T-cell (primary cell): ENCODE measurements around the gene MIGA2. TPM values are rescaled to one million over a fixed set of nuclear protein-coding genes. Genes with fewer than 3 reads are reported as not detected.
A peak's percentile ranks its signal among the peaks of the same experiment; 100 is the strongest.
"Not testable (repeated sequence)": the region's sequence is repeated elsewhere in the genome, so short reads cannot be mapped to it uniquely, and the experiment has no call there.

ENCODE experiments used
- ATAC-seq, 4 experiments: fragments of 200-7000 bp in 3 of 4; fragments of 150-1000 bp in 1 of 4; cut with Tn5 transposase; replicated peaks in 1 of 4; 1 replicate in 3 of 4; 2 replicates in 1 of 4; pipeline ENCODE4 v1.10.0; 2021; ENCODE audit warnings: moderate library complexity in 3 of 4, mild to moderate bottlenecking in 2 of 4, moderate number of reproducible peaks in 1 of 4
- CTCF ChIA-PET, 2 donors: fragments of 300-600 bp; sonication (Branson Sonifier 250); formaldehyde crosslinking; loops; one replicate each; lab custom pipeline; 2022; ENCODE audit warnings: antibody characterized with exemption in 2 of 2; lab: Charles Lee
- POLR2A ChIA-PET, 2 donors: fragments of 300-600 bp; sonication (Branson Sonifier 250); formaldehyde crosslinking; loops; one replicate each; lab custom pipeline; 2022; ENCODE audit warnings: antibody characterized with exemption in 2 of 2; lab: Charles Lee
- DNase-seq, 35 experiments: peaks; one replicate each; pipeline versions ENCODE4 v3.0.0 to v3.0.0-alpha.2; 2013 to 2023
- H3K27ac ChIP-seq: one replicate; pipeline ENCODE4 v1.5.1; 2013; ENCODE audit warnings: low read length
- H3K27me3 ChIP-seq, 2 experiments: replicated peaks in 1 of 2; 1 replicate in 1 of 2; 2 replicates in 1 of 2; pipeline versions ENCODE4 v1.6.1 to v1.7.0; 2013; ENCODE audit warnings: low read length in 1 of 2, mixed read lengths in 1 of 2; ENCODE audit not compliant: control insufficient read depth in 2 of 2, insufficient read depth in 2 of 2; ENCODE audit errors: extremely low read depth in 1 of 2
- H3K36me3 ChIP-seq, 2 donors: 1 replicate in 1 of 2; 2 replicates in 1 of 2; pipeline versions ENCODE4 v1.6.1 to v1.7.0; 2013; ENCODE audit warnings: low read length in 1 of 2; ENCODE audit not compliant: control insufficient read depth in 2 of 2, insufficient read depth in 1 of 2; ENCODE audit errors: extremely low read depth in 1 of 2
- H3K4me1 ChIP-seq, 2 experiments: 1 replicate in 1 of 2; 2 replicates in 1 of 2; pipeline versions ENCODE4 v1.6.1 to v1.7.0; 2013; ENCODE audit warnings: low read length in 2 of 2, mixed read lengths in 1 of 2; ENCODE audit not compliant: insufficient read depth in 2 of 2, control insufficient read depth in 1 of 2; ENCODE audit errors: extremely low read depth in 1 of 2
- H3K4me3 ChIP-seq, 2 donors: 1 replicate in 1 of 2; 2 replicates in 1 of 2; pipeline versions ENCODE4 v1.5.1 to v1.7.0; 2013; ENCODE audit warnings: mild to moderate bottlenecking in 2 of 2, low read length in 1 of 2, moderate library complexity in 1 of 2; ENCODE audit not compliant: control insufficient read depth in 1 of 2; ENCODE audit errors: extremely low read depth in 1 of 2
- H3K9me3 ChIP-seq: 2 replicates; pipeline ENCODE4 v1.7.0; 2013
- H3K27ac Mint-ChIP-seq, 2 donors: one replicate each; pipeline ENCODE4 v1.8.0; 2020 to 2021; ENCODE audit warnings: mild to moderate bottlenecking in 2 of 2, mixed read lengths in 2 of 2
- H3K27me3 Mint-ChIP-seq, 2 donors: one replicate each; pipeline ENCODE4 v1.8.0; 2021 to 2022; ENCODE audit warnings: mixed read lengths in 2 of 2
- H3K36me3 Mint-ChIP-seq: one replicate; pipeline ENCODE4 v1.8.0; 2021; ENCODE audit warnings: mixed read lengths
- H3K4me1 Mint-ChIP-seq, 3 donors: one replicate each; pipeline ENCODE4 v1.8.0; 2020 to 2022; ENCODE audit warnings: mixed read lengths in 3 of 3, mild to moderate bottlenecking in 1 of 3
- H3K4me3 Mint-ChIP-seq, 3 donors: one replicate each; pipeline ENCODE4 v1.8.0; 2020 to 2022; ENCODE audit warnings: mild to moderate bottlenecking in 3 of 3, mixed read lengths in 3 of 3, moderate library complexity in 3 of 3
- H3K9me3 Mint-ChIP-seq, 3 donors: one replicate each; pipeline ENCODE4 v1.8.0; 2020 to 2022; ENCODE audit warnings: mixed read lengths in 3 of 3
- WGBS: methylation state at CpG from one replicate; pipeline ENCODE4 v1.1.5; 2013; ENCODE audit warnings: missing lambda C conversion rate; ENCODE audit not compliant: insufficient coverage; 5-methylcytosine and 5-hydroxymethylcytosine counted together
- total RNA-seq, 35 experiments: library from RNA in 6 of 35; stranded (reverse) in 6 of 35; fragments of 120-200 nt in 1 of 35; gene quantifications; one replicate each; pipeline versions ENCODE4 v1.2.1 to v1.2.4 and lab custom pipeline; 2013 to 2026

Gene MIGA2
- total RNA-seq, 5 donors from 2014 or later (not counting 1 experiment from before 2014, with no cell fraction given) = 60.8 to 95.7 (median 83.4) TPM

DNA sequence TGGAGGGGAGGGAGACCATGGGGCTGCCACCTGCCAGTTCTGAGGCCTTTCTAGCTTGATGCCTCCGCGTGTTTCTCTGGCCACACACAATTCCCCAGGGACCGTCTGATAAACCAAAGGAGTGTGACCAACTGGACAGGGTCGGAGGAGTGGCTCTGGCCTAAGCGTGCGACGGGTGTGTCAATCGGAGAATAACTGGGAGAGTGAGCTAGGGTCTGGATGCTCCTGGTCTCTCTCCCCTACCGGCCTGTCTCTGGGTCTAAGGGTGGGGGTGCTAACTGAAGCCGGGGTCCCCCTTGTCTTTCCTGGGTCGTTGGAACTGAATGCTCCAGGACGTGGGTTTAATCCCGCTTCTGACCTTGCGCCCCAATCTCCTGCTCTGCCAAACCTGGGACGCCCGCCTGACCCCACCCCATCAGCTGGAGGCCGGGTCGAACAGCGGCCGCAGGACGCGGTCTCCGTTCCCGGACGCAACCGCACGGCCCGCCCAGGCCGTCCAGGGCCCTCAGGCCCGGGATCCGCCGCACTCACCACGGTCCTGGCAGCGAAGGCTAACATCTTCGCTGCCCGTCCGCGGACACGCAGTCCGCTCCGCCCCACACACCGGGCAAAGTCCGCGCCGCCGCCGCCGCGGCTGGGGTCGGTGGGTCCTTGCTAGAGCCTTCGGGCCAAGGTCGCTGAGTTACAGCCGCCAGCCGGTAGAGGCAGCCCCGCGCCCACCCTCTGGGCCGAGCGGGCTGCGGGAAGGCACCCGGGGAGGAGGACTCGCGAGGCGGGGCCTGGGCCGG is 73.7 kb downstream of the MIGA2 start:
- Histone ChIP-seq H3K9me3 (no peaks in the 10 kb centered on the region), H3K4me1 (peaks cover 3 to 27% of the 10 kb centered on the region in 2 experiments), H3K4me3 (peak overlapping the region; percentile 58 to 62), H3K27ac (no peak overlapping the region), H3K36me3 (no peaks in the 10 kb centered on the region), H3K27me3 (no peaks in the 10 kb centered on the region)
- no peak overlapping the region for H3K27ac Mint-ChIP-seq
- H3K9me3 Mint-ChIP-seq = no peaks in the 10 kb centered on the region
- peaks cover 3% of the 10 kb centered on the region for H3K36me3 Mint-ChIP-seq
- H3K4me1 Mint-ChIP-seq = peaks cover 28 to 42% (median 35%) of the 10 kb centered on the region in 3 donors
- ChIA-PET POLR2A (no interaction called here), CTCF (interaction anchor here in 1 of 2 donors (0.5 kb wide), 1 partner anchor 23 kb away, joined by 3 read pairs; no protein-coding TSS in a partner anchor)
- H3K27me3 Mint-ChIP-seq = no peaks in the 10 kb centered on the region
- H3K4me3 Mint-ChIP-seq = peak overlapping the region; percentile 70 to 92 (median 85)
- 5% methylated on average over 55 of the region's 64 CpGs for WGBS
- peak in 5 of 35 experiments; percentile 3 to 22 (median 17) for DNase-seq
- no peak for ATAC-seq

GRCh38 chr9:129110740-129111527 is 74.5 kb downstream of the MIGA2 start, which contains the start of the genes CRAT and PTPA:
TSS of gene CRAT (minus strand) at chr9:129110793. CDS start at chr9:129110509, 284 bp downstream.
TSS of gene PTPA (plus strand) at chr9:129111415. CDS start at chr9:129111601, 186 bp downstream.
- H3K9me3 ChIP-seq = no peaks in the 10 kb centered on the region
- DNase-seq (peak; percentile 81 to 97 (median 93)), ATAC-seq (peak; percentile 87 to 90 (median 90))
- Mint-ChIP-seq H3K27ac (peak within 1 kb of the TSS; percentile 93 to 96), H3K36me3 (peaks cover 3% of the 10 kb centered on the region), H3K9me3 (no peaks in the 10 kb centered on the region), H3K4me1 (peaks cover 29 to 45% (median 38%) of the 10 kb centered on the region in 3 donors), H3K4me3 (peak within 1 kb of the TSS; percentile 85 to 96 (median 92)), H3K27me3 (no peaks in the 10 kb centered on the region)
- H3K4me1 ChIP-seq = peaks cover 3 to 27% of the 10 kb centered on the region in 2 experiments
- peak within 1 kb of the TSS; percentile 62 to 95 for H3K4me3 ChIP-seq
- H3K27ac ChIP-seq = peak within 1 kb of the TSS; percentile 93
- H3K27me3 ChIP-seq = no peaks in the 10 kb centered on the region
- CTCF ChIA-PET = interaction anchor here (0.6 to 0.8 kb wide), 3 partner anchors 21 to 425 kb away, joined by 3 to 6 read pairs (median 6); no protein-coding TSS in a partner anchor
- H3K36me3 ChIP-seq = no peaks in the 10 kb centered on the region
- under 1% methylated on average over 60 of the region's 77 CpGs for WGBS
- POLR2A ChIA-PET = interaction anchor here in 1 of 2 donors (0.6 to 1.0 kb wide), 3 partner anchors 45 to 125 kb away, joined by 3 to 5 read pairs (median 4); partner anchors contain the start of gene SH3GLB2

DNA sequence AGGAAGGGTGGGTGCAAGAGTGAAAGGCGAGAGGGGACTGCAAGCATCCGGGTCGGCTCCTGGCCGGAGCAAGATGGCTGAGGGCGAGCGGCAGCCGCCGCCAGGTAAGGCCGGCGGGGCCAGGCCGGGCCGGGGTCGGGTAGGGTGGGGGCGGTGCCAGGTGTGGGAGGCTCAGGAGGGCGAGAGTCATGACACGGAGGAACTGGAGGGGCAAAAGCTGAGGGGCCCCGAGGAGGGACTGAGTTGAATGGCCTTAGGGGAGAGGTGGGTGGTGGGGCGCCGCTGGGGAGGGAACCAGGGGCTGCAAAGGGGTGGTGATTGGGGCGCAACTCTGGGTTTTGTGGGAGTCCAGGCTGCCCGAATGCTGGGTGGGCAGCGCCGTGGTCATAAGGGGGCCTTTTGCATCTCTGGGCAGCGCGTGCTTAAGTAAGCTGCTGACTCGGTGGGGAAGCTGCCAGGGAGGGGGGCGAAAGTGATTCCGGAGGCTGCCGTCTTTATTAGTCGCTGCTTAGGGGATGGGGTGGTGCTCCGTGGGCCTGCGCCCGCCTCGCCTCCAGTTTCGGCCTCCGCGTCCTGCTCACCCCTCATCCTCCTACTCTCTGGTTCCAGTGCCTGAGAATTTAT is 75.2 kb downstream of the MIGA2 start:
- ChIA-PET CTCF (interaction anchor here (0.6 to 0.8 kb wide), 3 partner anchors 20 to 426 kb away, joined by 3 to 6 read pairs (median 6); no protein-coding TSS in a partner anchor), POLR2A (interaction anchor here in 1 of 2 donors (0.6 to 1.0 kb wide), 3 partner anchors 46 to 125 kb away, joined by 3 to 5 read pairs (median 4); partner anchors contain the start of gene SH3GLB2)
- Histone ChIP-seq H3K27me3 (no peaks in the 10 kb centered on the region), H3K27ac (no peak overlapping the region), H3K4me3 (peak overlapping the region; percentile 61 to 95), H3K36me3 (no peaks in the 10 kb centered on the region), H3K4me1 (peaks cover 3 to 27% of the 10 kb centered on the region in 2 experiments), H3K9me3 (no peaks in the 10 kb centered on the region)
- Mint-ChIP-seq H3K27me3 (no peaks in the 10 kb centered on the region), H3K27ac (peak overlapping the region; percentile 90 to 93), H3K4me1 (peaks cover 29 to 45% (median 38%) of the 10 kb centered on the region in 3 donors), H3K4me3 (peak overlapping the region; percentile 85 to 96 (median 92)), H3K36me3 (peaks cover 3% of the 10 kb centered on the region), H3K9me3 (no peaks in the 10 kb centered on the region)
- ATAC-seq (peak in 2 of 4 experiments; percentile 0 to 2), DNase-seq (peak in 11 of 35 experiments; percentile 4 to 36 (median 18))
- 0% methylated on average over 25 of the region's 37 CpGs for WGBS

GRCh38 chr9:129112526-129112925 is 76.1 kb downstream of the MIGA2 start:
- not testable (repeated sequence) for H3K27ac ChIP-seq
- H3K4me3 ChIP-seq = peak overlapping the region in 1 of 2 donors; percentile 61

DNA sequence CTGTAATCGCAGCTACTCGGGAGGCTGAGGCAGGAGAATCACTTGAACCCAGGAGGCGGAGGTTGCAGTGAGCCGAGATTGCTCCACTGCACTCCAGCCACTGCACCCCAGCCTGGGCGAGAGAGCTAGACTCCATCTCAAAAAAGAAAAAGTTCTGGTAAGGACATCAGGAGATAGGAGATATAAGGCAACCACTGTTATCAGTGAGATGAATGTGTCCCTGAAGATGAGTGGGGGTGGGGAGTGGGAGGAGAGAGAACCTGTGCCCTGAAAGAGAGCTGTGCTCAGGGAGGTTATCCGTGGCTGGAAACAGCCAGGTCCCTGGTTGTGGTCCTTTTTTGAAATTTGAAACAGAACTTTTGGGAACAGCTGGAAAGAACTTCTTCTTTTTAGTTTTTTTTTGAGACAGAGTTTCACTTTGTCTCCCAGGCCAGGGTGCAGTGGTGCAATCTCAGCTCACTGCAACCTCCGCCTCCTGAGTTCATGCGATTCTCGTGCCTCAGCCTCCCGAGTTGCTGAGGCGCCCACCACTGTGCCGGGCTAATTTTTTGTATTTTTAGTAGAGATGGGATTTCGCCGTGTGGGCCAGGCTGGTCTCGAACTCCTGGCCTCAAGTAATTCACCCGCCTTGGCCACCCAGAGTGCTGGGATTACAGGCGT is 77.3 kb downstream of the MIGA2 start:
- DNase-seq (no peak), ATAC-seq (no peak)
- CTCF ChIA-PET = interaction anchor here in 1 of 2 donors (1.0 kb wide), 1 partner anchor 18 kb away, joined by 3 read pairs; no protein-coding TSS in a partner anchor
- H3K27ac Mint-ChIP-seq = no peak overlapping the region
- Histone ChIP-seq H3K9me3 (no peaks in the 10 kb centered on the region), H3K27me3 (no peaks in the 10 kb centered on the region), H3K36me3 (no peaks in the 10 kb centered on the region), H3K27ac (no peak overlapping the region), H3K4me3 (no peak overlapping the region), H3K4me1 (peaks cover 3 to 27% of the 10 kb centered on the region in 2 experiments)
- H3K36me3 Mint-ChIP-seq = no peaks in the 10 kb centered on the region
- peak overlapping the region in 1 of 3 donors; percentile 24 for H3K4me3 Mint-ChIP-seq
- POLR2A ChIA-PET = no interaction called here
- H3K9me3 Mint-ChIP-seq = no peaks in the 10 kb centered on the region
- no peaks in the 10 kb centered on the region for H3K27me3 Mint-ChIP-seq
- H3K4me1 Mint-ChIP-seq = peaks cover 29 to 45% (median 36%) of the 10 kb centered on the region in 3 donors
- 99% methylated on average over 8 of the region's 17 CpGs for WGBS

More at GRCh38 chr9:129112526-129112925, 76.1 kb downstream of the MIGA2 start:
- H3K27ac Mint-ChIP-seq, H3K9me3 Mint-ChIP-seq, H3K27me3 ChIP-seq, H3K27me3 Mint-ChIP-seq, DNase-seq, ATAC-seq, H3K36me3 Mint-ChIP-seq, H3K36me3 ChIP-seq, H3K9me3 ChIP-seq, CTCF ChIA-PET: not testable (repeated sequence)
- POLR2A ChIA-PET = interaction anchor here in 1 of 2 donors (0.6 kb wide), 1 partner anchor 32 kb away, joined by 5 read pairs; no protein-coding TSS in a partner anchor
- Mint-ChIP-seq H3K4me1 (peaks cover 29 to 45% (median 38%) of the 10 kb centered on the region in 3 donors), H3K4me3 (peak overlapping the region; percentile 85 to 96 (median 92))
- peaks cover 3 to 27% of the 10 kb centered on the region in 2 experiments for H3K4me1 ChIP-seq
- WGBS = 95% methylated on average over 7 of the region's 17 CpGs
